Choroid plexus epithelial cell (primary cell): ENCODE data around the gene RCN1.

Experiments used
- DNase-seq: peaks from one replicate; pipeline ENCODE4 v3.0.0-alpha.2; 2010; ENCODE audit warnings: low read depth
- H3K4me3 ChIP-seq: 2 replicates; pipeline ENCODE4 v1.5.1; 2011; ENCODE audit warnings: low read depth, mild to moderate bottlenecking, control low read depth, low read length, moderate library complexity
- TF ChIP-seq, protein P1 (sequence below): conservative IDR thresholded peaks from 2 replicates; pipeline ENCODE4 v1.5.1; 2011; ENCODE audit warnings: low read depth, mild to moderate bottlenecking, control low read depth, inconsistent platforms, low read length, moderate library complexity

The RCN1 gene

GRCh38 chr11:32137869-32138268 is 47.0 kb downstream of the RCN1 start:
- no peak overlapping the region for H3K4me3 ChIP-seq
- no peak for DNase-seq
- TF ChIP-seq, protein P1, sequence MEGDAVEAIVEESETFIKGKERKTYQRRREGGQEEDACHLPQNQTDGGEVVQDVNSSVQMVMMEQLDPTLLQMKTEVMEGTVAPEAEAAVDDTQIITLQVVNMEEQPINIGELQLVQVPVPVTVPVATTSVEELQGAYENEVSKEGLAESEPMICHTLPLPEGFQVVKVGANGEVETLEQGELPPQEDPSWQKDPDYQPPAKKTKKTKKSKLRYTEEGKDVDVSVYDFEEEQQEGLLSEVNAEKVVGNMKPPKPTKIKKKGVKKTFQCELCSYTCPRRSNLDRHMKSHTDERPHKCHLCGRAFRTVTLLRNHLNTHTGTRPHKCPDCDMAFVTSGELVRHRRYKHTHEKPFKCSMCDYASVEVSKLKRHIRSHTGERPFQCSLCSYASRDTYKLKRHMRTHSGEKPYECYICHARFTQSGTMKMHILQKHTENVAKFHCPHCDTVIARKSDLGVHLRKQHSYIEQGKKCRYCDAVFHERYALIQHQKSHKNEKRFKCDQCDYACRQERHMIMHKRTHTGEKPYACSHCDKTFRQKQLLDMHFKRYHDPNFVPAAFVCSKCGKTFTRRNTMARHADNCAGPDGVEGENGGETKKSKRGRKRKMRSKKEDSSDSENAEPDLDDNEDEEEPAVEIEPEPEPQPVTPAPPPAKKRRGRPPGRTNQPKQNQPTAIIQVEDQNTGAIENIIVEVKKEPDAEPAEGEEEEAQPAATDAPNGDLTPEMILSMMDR = no peak

GRCh38 chr11:32138902-32139301 is 48.0 kb downstream of the RCN1 start:
- no peak for DNase-seq
- TF ChIP-seq, protein P1 = no peak
- no peak overlapping the region for H3K4me3 ChIP-seq

DNA sequence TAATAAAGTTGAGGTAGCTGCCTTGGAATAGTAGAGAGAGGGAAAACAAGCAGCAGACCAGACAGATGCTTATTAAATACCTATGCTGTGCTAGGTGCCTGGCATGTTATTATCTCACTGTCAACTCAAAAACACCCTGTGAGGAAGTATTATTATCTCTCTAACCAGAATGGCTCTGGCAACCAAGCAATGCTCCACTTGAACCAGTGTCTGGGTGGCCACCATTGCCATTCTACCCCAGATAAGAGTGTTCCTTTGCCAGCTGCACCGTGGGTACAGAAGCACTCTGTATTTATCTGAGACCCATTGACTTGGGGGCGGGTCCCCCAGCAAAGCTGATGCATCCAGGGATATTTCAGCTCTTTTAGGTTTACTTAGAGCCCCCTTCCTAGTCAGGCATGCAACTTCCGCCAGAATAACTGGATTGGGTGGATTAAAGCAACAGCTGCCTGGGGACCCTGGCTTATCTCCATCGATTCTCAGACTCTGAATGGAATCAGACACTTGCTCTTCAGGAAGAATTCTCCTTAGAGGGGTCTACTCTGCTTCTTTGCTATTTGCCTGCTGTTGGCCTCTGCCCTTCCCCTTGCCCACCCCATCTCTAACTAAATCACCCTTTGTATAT is 49.1 kb downstream of the RCN1 start:
- no peak for DNase-seq
- TF ChIP-seq, protein P1 = no peak
- H3K4me3 ChIP-seq = no peak overlapping the region

- DNase-seq = no peak
- TF ChIP-seq, protein P1 = no peak
- H3K4me3 ChIP-seq = no peak overlapping the region
Observed at GRCh38 chr11:32141745-32142546, 51.1 kb downstream of the RCN1 start.

GRCh38 chr11:32143378-32143777 is 52.5 kb downstream of the RCN1 start:
- H3K4me3 ChIP-seq = no peak overlapping the region
- DNase-seq = no peak
- TF ChIP-seq, protein P1 = no peak

DNA sequence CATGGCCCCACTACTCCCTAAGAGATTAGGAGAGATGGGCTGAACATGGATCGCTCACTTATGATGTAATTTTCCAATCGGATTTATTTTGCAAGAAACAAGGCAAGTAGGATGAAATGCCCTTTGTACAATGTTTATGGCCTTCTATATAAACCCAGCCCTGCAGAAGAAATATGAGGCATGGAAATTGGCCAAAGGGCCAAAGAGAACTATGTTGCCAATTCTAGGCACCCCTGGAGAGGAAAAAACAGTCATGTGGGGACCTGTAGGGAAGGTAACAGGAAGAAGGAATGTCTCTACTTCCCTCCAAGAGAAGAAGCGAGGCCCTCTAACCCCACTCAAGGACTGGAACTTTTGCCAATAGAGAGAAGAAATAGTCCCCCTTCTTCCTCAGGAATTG is 54.4 kb downstream of the RCN1 start:
- TF ChIP-seq, protein P1 = no peak
- no peak overlapping the region for H3K4me3 ChIP-seq
- no peak for DNase-seq
